Activated CD4-positive, alpha-beta memory T cell treated with anti-CD3 and anti-CD28 coated beads for 36 hours (primary cell): ENCODE measurements around the gene XRCC1. TPM values are rescaled to one million over a fixed set of nuclear protein-coding genes. Genes with fewer than 3 reads are reported as not detected.
"Not testable (repeated sequence)": the region's sequence is repeated elsewhere in the genome, so short reads cannot be mapped to it uniquely, and the experiment has no call there.

ENCODE experiments used
- CTCF ChIA-PET: fragments of 350-600 bp; sonication (Branson Sonifier 250); formaldehyde crosslinking; loops from one replicate; lab custom pipeline; 2021; ENCODE audit warnings: antibody characterized with exemption, inconsistent platforms; lab: Charles Lee
- POLR2A ChIA-PET: fragments of 350-600 bp; sonication (Branson Sonifier 250); formaldehyde crosslinking; loops from one replicate; lab custom pipeline; 2021; ENCODE audit warnings: antibody characterized with exemption; lab: Charles Lee
- DNase-seq: peaks from one replicate; pipeline ENCODE4 v3.0.0-alpha.2; 2020
- H3K27ac Mint-ChIP-seq: one replicate; pipeline ENCODE4 v1.8.0; 2021; ENCODE audit warnings: mixed read lengths
- H3K27me3 Mint-ChIP-seq: one replicate; pipeline ENCODE4 v1.8.0; 2021; ENCODE audit warnings: mixed read lengths
- H3K36me3 Mint-ChIP-seq: one replicate; pipeline ENCODE4 v1.8.0; 2021; ENCODE audit warnings: mixed read lengths
- H3K4me1 Mint-ChIP-seq: one replicate; pipeline ENCODE4 v1.8.0; 2021; ENCODE audit warnings: low read depth, mixed read lengths
- H3K4me3 Mint-ChIP-seq: one replicate; pipeline ENCODE4 v1.8.0; 2021; ENCODE audit warnings: mild to moderate bottlenecking, mixed read lengths
- H3K9me3 Mint-ChIP-seq: one replicate; pipeline ENCODE4 v1.8.0; 2021; ENCODE audit warnings: mixed read lengths
- intact Hi-C: fragments of 100-400 bp; cut with micrococcal nuclease; formaldehyde crosslinking; loops from one replicate; pipeline ENCODE4 v1.15.1; 2023
- total RNA-seq, 2 experiments: library from RNA; stranded (reverse); gene quantifications; one replicate each; pipeline ENCODE4 v1.2.3, GENCODE V29; 2021

XRCC1 gene
- total RNA-seq, 2 experiments from 2014 or later, result 42.5 to 43.0 TPM

- intact Hi-C loops, result loop anchor here (1.0 to 5.0 kb wide), 4 partner anchors 72 to 256 kb away; partner anchors contain the start of genes IRGQ, SMG9 and ZNF576
Measured at GRCh38 chr19:43524922-43525835, 50.1 kb downstream of the XRCC1 start.

GRCh38 chr19:43523696-43524095 lies 51.6 kb downstream of the XRCC1 start:
- H3K4me3 Mint-ChIP-seq, H3K27ac Mint-ChIP-seq, H3K27me3 Mint-ChIP-seq, H3K9me3 Mint-ChIP-seq, DNase-seq, POLR2A ChIA-PET: not testable (repeated sequence)
- intact Hi-C loops, result loop anchor here (2.0 kb wide), 2 partner anchors 73 to 145 kb away; partner anchors contain the start of genes IRGQ and ZNF576
- peaks cover 29% of the 10 kb centered on the region for H3K4me1 Mint-ChIP-seq
- peaks cover 14% of the 10 kb centered on the region for H3K36me3 Mint-ChIP-seq
- CTCF ChIA-PET, result interaction anchor here (0.7 to 11.4 kb wide), 4 partner anchors 18 to 77 kb away, joined by 3 to 320 read pairs (median 14); partner anchors contain the start of genes IRGQ and ZNF576

More at GRCh38 chr19:43524922-43525835, 50.1 kb downstream of the XRCC1 start:
- Mint-ChIP-seq H3K4me3 (peak overlapping the region; percentile 92), H3K27me3 (no peaks in the 10 kb centered on the region), H3K4me1 (peaks cover 24% of the 10 kb centered on the region), H3K9me3 (no peaks in the 10 kb centered on the region), H3K36me3 (peaks cover 10% of the 10 kb centered on the region), H3K27ac (peak overlapping the region; percentile 98)
- POLR2A ChIA-PET, result interaction anchor here (0.7 to 2.3 kb wide), 8 partner anchors 9 to 294 kb away, joined by 3 to 7 read pairs (median 4); partner anchors contain the start of genes IRGQ, PHLDB3 and ZNF576
- peak; percentile 67 for DNase-seq
- CTCF ChIA-PET, result interaction anchor here (1.4 to 11.4 kb wide), 7 partner anchors 11 to 93 kb away, joined by 3 to 320 read pairs (median 6); partner anchors contain the start of genes IRGQ, PHLDB3 and ZNF576

- CTCF ChIA-PET, result interaction anchor here (0.7 to 11.4 kb wide), 4 partner anchors 32 to 77 kb away, joined by 3 to 320 read pairs (median 5); no protein-coding TSS in a partner anchor
- no peak overlapping the region for H3K27ac Mint-ChIP-seq
- H3K36me3 Mint-ChIP-seq, result peaks cover 14% of the 10 kb centered on the region
- no peak for DNase-seq
- POLR2A ChIA-PET, result no interaction called here
- intact Hi-C loops, result no loop called here
- no peaks in the 10 kb centered on the region for H3K27me3 Mint-ChIP-seq
- H3K9me3 Mint-ChIP-seq, result no peaks in the 10 kb centered on the region
- H3K4me3 Mint-ChIP-seq, result no peak overlapping the region
- H3K4me1 Mint-ChIP-seq, result peaks cover 27% of the 10 kb centered on the region
Measured at GRCh38 chr19:43522929-43523328, 52.4 kb downstream of the XRCC1 start.

GRCh38 chr19:43519436-43520088 lies 55.8 kb downstream of the XRCC1 start:
- H3K27me3 Mint-ChIP-seq, result no peaks in the 10 kb centered on the region
- POLR2A ChIA-PET, result interaction anchor here (1.0 to 1.6 kb wide), 6 partner anchors 9 to 72 kb away, joined by 3 to 12 read pairs (median 5); partner anchors contain the start of gene ZNF575
- peaks cover 20% of the 10 kb centered on the region for H3K4me1 Mint-ChIP-seq
- peaks cover 14% of the 10 kb centered on the region for H3K36me3 Mint-ChIP-seq
- peak overlapping the region; percentile 64 for H3K27ac Mint-ChIP-seq
- DNase-seq, result peak; percentile 86
- no peaks in the 10 kb centered on the region for H3K9me3 Mint-ChIP-seq
- no peak overlapping the region for H3K4me3 Mint-ChIP-seq
- intact Hi-C loops, result loop anchor here (1.0 to 2.0 kb wide), 3 partner anchors 56 to 81 kb away; no protein-coding TSS in a partner anchor
- CTCF ChIA-PET, result interaction anchor here (0.5 to 11.4 kb wide), 30 partner anchors 9 to 1135 kb away, joined by 3 to 320 read pairs (median 6); partner anchors contain the start of genes IRGQ, PHLDB3, XRCC1 and ZNF575

GRCh38 chr19:43518051-43518450 lies 57.3 kb downstream of the XRCC1 start:
- DNase-seq, result no peak
- H3K4me3 Mint-ChIP-seq, result no peak overlapping the region
- H3K27me3 Mint-ChIP-seq, result no peaks in the 10 kb centered on the region
- intact Hi-C loops, result loop anchor here (2.0 kb wide), 1 partner anchor 79 kb away; no protein-coding TSS in a partner anchor
- ChIA-PET POLR2A (interaction anchor here (0.9 to 1.0 kb wide), 2 partner anchors 13 to 79 kb away, joined by 4 to 5 read pairs; partner anchors contain the start of gene PHLDB3), CTCF (interaction anchor here (0.7 to 11.4 kb wide), 4 partner anchors 25 to 277 kb away, joined by 5 to 320 read pairs (median 26); no protein-coding TSS in a partner anchor)
- no peaks in the 10 kb centered on the region for H3K9me3 Mint-ChIP-seq
- H3K4me1 Mint-ChIP-seq, result peaks cover 17% of the 10 kb centered on the region
- H3K27ac Mint-ChIP-seq, result no peak overlapping the region
- peaks cover 18% of the 10 kb centered on the region for H3K36me3 Mint-ChIP-seq

GRCh38 chr19:43512399-43512798 lies 62.9 kb downstream of the XRCC1 start:
- peaks cover 32% of the 10 kb centered on the region for H3K36me3 Mint-ChIP-seq
- not testable (repeated sequence) for DNase-seq, H3K9me3 Mint-ChIP-seq

GRCh38 chr19:43511324-43511723 lies 64.0 kb downstream of the XRCC1 start:
- H3K4me3 Mint-ChIP-seq, result no peak overlapping the region
- no peaks in the 10 kb centered on the region for H3K27me3 Mint-ChIP-seq
- no peak overlapping the region for H3K27ac Mint-ChIP-seq
- ChIA-PET CTCF (interaction anchor here (0.7 to 2.2 kb wide), 2 partner anchors 8 to 64 kb away, joined by 3 to 8 read pairs; no protein-coding TSS in a partner anchor), POLR2A (no interaction called here)
- no peaks in the 10 kb centered on the region for H3K9me3 Mint-ChIP-seq
- DNase-seq, result no peak
- peaks cover 30% of the 10 kb centered on the region for H3K36me3 Mint-ChIP-seq
- peaks cover 4% of the 10 kb centered on the region for H3K4me1 Mint-ChIP-seq
- intact Hi-C loops, result no loop called here

More at GRCh38 chr19:43512399-43512798, 62.9 kb downstream of the XRCC1 start:
- CTCF ChIA-PET, H3K4me1 Mint-ChIP-seq, intact Hi-C loops, H3K27me3 Mint-ChIP-seq, H3K4me3 Mint-ChIP-seq, H3K27ac Mint-ChIP-seq: not testable (repeated sequence)
- POLR2A ChIA-PET, result interaction anchor here (1.2 kb wide), 1 partner anchor 8 kb away, joined by 3 read pairs; no protein-coding TSS in a partner anchor

- peaks cover under 1% of the 10 kb centered on the region for H3K4me1 Mint-ChIP-seq
Measured at GRCh38 chr19:43510713-43511112, 64.6 kb downstream of the XRCC1 start.

GRCh38 chr19:43507880-43508279 lies 67.4 kb downstream of the XRCC1 start:
- Mint-ChIP-seq H3K36me3 (peaks cover 22% of the 10 kb centered on the region), H3K27me3 (no peaks in the 10 kb centered on the region), H3K27ac (no peak overlapping the region), H3K9me3 (no peaks in the 10 kb centered on the region), H3K4me3 (no peak overlapping the region), H3K4me1 (peaks cover 14% of the 10 kb centered on the region)
- intact Hi-C loops, result no loop called here
- ChIA-PET CTCF (interaction anchor here (3.0 kb wide), 1 partner anchor 61 kb away, joined by 13 read pairs; no protein-coding TSS in a partner anchor), POLR2A (no interaction called here)
- DNase-seq, result no peak

More at GRCh38 chr19:43510713-43511112, 64.6 kb downstream of the XRCC1 start:
- Mint-ChIP-seq H3K4me3 (no peak overlapping the region), H3K27ac (no peak overlapping the region), H3K36me3 (peaks cover 28% of the 10 kb centered on the region), H3K9me3 (no peaks in the 10 kb centered on the region), H3K27me3 (no peaks in the 10 kb centered on the region)
- intact Hi-C loops, result no loop called here
- ChIA-PET POLR2A (no interaction called here), CTCF (interaction anchor here (2.2 to 3.0 kb wide), 2 partner anchors 9 to 64 kb away, joined by 8 to 13 read pairs; no protein-coding TSS in a partner anchor)
- DNase-seq, result no peak

GRCh38 chr19:43506629-43507028 lies 68.7 kb downstream of the XRCC1 start:
- peaks cover 21% of the 10 kb centered on the region for H3K36me3 Mint-ChIP-seq
- H3K4me3 Mint-ChIP-seq, result no peak overlapping the region
- intact Hi-C loops, result no loop called here
- CTCF ChIA-PET, result interaction anchor here (0.7 to 4.3 kb wide), 3 partner anchors 14 to 72 kb away, joined by 3 to 47 read pairs (median 30); no protein-coding TSS in a partner anchor
- DNase-seq, result no peak
- no peaks in the 10 kb centered on the region for H3K9me3 Mint-ChIP-seq
- no peak overlapping the region for H3K27ac Mint-ChIP-seq
- POLR2A ChIA-PET, result no interaction called here
- no peaks in the 10 kb centered on the region for H3K27me3 Mint-ChIP-seq
- H3K4me1 Mint-ChIP-seq, result peaks cover 21% of the 10 kb centered on the region

GRCh38 chr19:43505941-43506340 lies 69.4 kb downstream of the XRCC1 start:
- H3K36me3 Mint-ChIP-seq, result peaks cover 17% of the 10 kb centered on the region
- ChIA-PET CTCF (interaction anchor here (0.7 to 4.3 kb wide), 5 partner anchors 14 to 71 kb away, joined by 3 to 47 read pairs (median 4); no protein-coding TSS in a partner anchor), POLR2A (no interaction called here)
- intact Hi-C loops, result loop anchor here (2.0 kb wide), 1 partner anchor 21 kb away; the partner anchor contains the start of gene ETHE1
- no peak for DNase-seq
- H3K27ac Mint-ChIP-seq, result peak overlapping the region; percentile 39
- H3K4me3 Mint-ChIP-seq, result no peak overlapping the region
- H3K4me1 Mint-ChIP-seq, result peaks cover 21% of the 10 kb centered on the region
- H3K27me3 Mint-ChIP-seq, result no peaks in the 10 kb centered on the region
- no peaks in the 10 kb centered on the region for H3K9me3 Mint-ChIP-seq
